HG03045 (cell line): ENCODE results near the gene BTG2.

Experiments
- ATAC-seq: cut with Tn5 transposase; IDR thresholded peaks from one replicate; pipeline ENCODE4 v1.9.1; 2021; ENCODE audit warnings: mild to moderate bottlenecking, moderate library complexity; ENCODE audit not compliant: unreplicated experiment

Gene BTG2

DNA sequence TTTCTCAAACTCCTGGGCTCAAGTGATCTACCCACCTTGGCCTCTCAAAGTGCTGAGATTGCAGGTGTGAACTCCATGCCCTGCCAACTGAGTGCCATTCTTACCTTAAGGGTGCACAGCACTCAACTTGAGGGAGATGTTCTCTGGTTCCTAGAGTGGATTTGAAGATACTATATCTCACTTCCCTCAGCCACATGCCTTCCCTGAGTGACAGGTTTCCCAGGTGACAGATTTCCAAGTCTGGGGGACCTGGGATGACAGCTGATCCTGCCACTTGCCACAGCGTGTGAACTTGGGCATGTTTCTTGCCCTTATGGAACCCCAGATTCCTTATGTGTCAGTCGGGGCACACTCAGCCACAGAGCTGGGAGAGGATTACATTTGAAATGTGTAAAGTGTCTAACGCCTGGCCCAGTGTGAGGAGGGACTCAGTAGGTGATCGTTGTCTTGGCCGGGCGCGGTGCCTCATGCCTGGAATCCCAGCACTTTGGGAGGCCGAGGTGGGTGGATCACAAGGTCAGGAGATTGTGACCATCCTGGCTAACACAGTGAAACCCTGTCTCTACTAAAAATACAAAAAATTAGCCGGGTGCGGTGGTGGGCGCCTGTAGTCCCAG, 29.6 kb upstream of the BTG2 start:
- ATAC-seq, result no peak

DNA sequence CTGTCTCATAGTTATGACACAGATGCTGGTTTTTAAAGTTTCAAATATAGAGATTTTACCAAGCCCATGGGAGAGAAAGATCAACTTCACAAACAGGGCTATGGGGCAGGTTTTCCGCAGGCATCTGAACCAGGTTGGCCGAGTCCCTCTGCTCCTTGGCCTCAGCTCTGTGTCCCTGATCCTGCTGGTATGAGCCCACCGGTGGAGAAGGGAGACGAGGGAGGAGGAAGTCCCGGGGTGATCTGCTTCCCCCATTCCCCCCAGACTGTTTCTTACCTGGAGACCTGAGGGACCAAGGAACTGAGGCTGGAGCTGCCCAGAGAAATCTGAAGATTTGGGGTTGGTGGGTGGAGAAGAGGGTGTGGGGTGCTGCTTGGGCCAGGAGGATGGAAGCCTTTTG, 28.9 kb upstream of the BTG2 start:
- no peak for ATAC-seq

DNA sequence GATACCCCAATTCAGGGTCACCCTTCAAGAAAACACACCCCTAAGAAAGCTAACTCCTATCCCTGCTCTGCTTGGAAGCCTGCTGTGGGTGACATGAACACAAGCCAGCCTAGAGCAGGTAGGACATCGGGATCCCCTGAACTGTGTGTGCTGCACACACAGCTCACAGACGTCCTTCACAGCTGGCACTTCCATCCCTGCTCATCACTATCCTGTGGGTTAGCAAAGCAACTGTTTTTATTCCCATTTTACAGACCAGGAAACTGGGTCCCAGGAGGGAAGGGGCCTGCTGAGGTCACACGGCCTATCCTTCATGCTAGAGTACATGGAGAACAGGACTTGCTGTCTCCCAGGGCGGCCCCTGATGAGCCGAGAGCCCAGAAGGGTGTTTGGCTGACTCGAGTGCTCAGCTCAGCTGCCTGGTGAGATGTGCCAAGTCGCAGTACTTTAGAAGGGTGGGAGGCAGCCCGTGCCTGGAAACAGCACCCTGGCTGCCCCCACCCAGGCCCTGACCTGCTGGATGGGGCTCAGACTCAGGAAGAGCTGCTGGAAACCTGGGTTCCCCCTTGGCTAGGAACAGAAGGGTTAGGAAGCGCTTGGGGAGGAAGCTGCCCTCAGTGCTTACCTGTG, 28.3 kb upstream of the BTG2 start:
- ATAC-seq, result no peak

DNA sequence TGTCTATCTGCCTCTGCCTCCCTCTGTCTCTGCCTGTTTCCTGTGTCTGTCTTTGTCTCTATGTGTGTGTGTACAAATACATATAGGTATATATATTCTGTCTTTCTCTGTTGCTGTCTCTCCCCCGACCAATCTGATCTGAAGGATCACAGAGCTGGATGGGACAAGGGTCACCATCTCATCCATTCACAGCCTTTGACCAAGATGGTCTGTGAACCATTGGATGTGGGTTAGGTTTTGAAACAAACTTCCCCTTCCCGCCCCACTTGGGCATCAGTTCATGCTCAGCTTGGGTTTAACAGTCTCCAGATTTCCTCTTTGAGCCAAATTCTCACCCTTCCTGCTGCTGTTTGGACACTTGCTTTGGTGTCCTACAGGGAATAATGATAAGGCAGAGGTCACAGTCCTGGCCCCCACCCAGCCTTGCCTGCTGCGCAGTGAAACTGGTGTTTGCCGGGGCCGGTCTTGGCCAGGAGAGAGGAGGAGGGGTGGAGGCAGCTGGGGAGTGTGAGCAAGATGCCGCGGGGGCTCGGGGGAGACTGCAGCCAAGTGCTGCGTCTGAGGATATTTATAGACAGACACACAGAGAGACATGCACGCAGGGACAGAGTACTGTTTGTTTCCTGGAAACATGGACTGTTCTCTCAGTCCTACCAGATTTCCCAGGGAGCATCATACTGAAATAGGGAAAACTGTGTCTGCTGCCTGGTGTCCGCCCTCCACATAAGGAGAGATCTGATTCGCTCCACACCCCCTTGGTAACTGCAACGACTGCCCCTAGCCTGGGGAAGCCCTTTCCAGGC, 27.0 kb upstream of the BTG2 start:
- ATAC-seq, result no peak

DNA sequence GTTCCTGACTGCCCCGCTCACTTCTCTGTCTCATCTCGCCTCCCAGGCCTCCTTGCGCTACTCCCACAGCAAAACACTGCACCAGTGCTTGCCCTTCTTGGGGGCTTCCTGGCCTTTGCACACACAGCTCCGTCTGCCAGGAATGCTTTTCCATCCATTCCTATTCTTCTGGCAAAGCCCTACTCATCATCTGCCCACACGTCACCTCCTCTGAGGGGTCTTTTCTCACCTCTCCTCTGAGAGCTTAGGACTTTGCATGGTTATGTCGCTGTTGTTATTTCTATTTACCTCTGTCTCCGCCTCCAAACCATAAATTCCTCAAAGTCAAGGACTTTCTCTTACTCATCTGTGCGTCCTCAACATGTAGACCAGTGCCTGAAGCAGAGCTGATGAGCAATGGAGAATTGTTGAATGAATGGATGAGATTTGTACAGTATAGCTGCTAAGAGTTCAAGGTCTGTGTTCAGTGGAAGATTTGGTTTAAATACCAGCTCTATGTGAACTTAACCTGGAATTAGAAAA, 26.4 kb upstream of the BTG2 start:
- ATAC-seq, result no peak

DNA sequence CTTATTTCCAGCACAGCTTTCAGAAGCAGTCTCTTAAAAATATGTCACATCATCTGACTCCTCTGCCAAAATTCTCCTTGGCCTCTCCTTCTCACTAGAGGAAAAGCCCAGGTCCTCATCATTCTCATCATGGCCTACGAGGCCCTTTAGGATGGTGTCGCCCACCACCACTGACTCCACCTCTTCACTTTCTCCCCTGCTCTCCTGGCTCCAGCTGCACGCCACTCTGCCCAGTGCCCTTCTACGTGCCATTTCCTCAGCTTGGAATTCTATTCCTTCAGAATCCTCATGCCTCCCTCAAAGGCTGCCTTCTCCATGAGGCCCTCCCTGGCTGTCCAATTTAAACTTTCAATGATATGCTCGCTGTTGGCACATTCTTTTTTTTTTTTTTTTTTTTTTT, 25.3 kb upstream of the BTG2 start:
- no peak for ATAC-seq

DNA sequence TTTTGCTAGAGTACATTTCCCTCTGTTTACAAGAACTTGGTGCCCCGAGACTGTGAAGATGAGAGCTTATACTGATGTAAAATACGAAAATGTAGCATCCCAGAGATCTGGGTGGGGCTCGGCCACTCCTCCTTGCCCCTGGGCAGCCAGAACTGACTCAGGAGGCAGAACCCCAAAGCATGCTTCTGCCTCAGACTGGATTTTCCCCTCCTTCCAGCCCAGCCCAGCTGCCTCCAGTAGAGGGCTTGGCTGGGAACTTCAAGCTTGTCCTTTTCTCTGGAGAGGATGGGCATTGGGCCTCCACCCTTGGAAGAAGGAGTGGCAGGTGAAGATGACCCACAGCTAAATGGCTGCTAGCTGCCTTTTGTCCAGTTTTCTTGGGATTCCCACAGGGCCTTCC, 24.3 kb upstream of the BTG2 start:
- ATAC-seq, result no peak

DNA sequence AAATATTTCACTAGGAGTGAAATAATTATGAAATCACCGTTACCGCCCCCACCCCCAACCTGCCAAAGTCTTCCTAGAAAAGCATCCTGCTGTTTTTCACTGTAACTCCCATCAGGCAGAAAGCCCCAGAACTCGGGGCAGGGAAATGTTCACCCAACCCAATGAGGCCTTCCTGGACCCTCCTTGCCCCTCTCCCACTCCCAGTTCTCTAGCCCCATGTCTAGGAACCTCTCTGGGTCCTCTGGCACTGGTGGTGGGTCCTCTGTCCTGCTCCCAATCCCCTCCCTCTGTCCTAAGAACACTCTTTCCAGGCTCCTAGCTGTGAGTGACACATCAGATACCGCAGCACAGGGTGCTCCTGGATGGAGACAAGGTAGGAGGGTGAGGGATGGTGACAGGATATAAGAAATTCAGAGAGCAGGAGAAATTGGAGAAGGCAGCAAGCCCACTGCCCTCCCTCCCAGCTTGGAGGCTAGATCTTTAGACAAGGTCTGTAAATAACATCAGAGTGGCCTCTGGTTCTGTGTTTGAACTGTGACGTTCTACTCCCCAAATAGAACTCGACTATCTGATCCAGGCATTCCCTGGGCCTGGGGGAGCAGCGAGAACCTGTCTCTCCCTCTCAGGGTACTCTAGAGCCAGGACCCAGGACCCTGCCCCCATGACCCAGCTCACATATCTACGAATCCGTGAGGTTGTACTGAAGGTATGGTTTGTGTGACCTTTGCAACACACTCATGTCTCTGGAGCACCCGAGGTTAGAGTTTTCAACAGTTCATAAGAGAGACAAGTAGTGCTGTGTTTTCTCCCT, 23.3 kb upstream of the BTG2 start:
- ATAC-seq, result no peak

DNA sequence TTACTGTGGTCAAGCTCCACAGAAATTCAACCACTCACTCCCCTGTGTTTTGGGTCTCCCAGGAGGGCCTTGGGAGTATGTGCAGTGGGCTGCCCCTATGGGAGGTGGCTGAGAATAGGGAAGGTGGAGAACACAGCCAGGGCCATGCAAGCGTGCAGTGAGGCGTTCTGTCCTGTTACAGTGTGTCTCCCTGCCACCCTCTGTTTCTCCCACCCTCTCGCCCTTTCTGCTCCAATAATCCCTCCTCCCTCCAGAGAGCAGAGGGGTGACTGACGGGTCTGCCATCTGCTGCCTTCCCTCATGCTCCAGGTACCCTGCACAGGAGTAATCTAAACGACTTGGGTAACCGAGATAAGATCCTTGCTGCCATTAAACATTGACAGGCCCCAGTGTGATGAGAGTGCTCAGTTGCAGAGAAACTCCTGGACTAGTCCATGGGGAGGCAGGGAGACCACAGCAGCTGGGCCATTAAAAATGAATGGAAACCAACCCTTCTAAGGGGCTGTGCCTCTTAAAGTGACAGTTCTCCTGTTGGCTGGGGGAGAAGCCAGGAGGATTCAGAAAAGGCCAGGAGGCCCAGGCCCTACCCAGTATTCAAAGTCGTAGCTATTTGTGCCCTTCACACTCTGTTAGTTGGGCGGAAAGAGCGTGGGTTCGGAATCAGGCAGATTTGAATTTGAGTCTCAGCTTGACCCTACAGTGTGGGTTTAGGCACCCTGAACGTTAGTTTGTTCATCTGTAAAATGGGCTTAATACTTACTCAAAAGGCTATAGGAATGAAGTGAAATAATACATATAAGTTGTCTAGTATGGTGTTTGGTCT, 22.4 kb upstream of the BTG2 start:
- no peak for ATAC-seq

DNA sequence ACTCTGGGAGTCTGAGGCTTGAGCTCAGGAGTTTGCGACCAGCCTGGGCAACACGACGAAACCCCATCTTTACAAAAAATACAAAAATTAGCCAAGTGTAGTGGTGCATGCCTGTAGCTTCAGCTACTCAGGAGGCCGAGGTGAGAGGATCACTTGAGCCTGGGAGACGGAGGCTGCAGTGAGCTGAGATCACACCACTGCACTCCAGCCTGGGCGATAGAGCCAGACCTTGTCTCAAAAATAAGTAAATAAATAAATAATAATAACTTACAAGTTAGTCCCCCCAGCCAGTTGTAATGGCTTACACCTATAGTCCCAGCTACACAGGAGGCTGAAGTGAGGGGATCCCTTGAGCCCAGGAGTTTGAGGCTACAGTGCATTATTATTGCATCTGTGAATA, 21.7 kb upstream of the BTG2 start:
- ATAC-seq, result no peak

DNA sequence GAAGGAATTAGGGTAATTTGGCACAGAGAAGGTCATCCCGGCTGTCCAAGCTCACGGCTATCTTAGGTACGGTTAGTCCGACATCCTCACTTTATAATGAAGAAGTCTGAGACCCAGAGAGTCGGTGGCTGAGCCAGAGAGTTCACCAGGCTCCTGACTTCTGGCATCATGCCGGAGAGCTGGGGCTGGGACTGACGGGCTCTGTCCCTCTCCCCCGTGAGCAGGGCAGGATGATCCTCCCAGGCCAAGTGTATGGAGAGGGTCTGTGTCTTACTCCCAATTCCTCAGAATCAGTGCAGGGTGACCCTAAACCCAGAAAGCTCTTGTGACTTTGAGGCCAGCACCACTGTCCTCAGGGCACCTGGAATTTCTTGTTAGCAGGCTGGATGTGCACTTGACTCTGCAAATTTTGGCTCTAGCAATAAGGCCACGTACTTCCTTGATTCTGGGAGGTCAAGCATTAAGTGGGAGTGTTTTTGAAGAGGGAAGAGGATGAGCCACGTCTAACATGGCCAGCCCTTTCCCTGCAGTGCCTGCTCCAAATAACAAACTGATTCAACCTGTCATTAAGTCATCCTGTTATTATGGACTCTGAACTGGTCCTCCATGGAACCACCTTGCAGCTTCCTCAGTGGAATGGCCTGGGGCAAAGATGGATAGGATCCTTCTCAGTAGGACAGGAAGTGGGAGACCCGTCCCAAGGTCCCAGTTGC, 20.8 kb upstream of the BTG2 start:
- no peak for ATAC-seq

DNA sequence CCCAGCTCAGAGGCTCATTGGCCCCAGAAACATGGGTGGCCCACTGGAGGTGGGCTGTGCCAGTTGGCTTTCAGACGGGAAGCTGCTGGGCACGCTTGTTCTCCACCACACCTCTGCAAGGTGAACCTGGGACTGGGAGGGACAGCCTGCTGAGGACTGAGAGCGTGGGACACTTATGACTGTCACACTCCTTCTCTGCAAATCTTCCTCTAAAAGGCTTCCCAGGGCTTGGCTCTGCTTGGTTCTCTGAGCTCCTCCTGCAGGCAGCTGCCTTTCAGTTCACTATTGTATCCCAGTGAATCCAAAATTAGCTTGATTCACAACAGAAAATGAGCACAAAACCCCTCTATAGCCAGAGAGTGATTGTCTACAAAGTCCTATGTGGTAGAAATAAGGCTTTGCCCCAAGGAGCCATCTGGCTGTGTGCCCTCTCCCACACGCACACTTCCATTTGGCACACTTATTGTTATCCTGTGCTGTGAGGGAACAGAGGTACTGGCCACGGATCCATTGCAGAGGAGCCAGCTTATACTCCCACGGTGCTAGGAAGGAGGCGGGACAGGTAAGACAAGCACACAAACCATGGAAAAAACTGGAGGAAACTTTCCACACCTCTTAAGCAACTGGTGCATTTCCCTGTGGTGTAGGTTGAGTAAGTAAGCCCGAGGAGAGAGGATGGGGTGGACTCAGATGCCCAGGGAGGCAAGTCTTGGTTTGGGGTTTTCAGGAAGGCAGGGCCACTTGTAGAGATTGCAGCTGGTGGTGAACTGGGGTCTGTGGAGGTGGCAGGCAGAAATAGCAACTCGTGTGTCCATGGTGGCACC, 18.9 kb upstream of the BTG2 start:
- ATAC-seq, result no peak

DNA sequence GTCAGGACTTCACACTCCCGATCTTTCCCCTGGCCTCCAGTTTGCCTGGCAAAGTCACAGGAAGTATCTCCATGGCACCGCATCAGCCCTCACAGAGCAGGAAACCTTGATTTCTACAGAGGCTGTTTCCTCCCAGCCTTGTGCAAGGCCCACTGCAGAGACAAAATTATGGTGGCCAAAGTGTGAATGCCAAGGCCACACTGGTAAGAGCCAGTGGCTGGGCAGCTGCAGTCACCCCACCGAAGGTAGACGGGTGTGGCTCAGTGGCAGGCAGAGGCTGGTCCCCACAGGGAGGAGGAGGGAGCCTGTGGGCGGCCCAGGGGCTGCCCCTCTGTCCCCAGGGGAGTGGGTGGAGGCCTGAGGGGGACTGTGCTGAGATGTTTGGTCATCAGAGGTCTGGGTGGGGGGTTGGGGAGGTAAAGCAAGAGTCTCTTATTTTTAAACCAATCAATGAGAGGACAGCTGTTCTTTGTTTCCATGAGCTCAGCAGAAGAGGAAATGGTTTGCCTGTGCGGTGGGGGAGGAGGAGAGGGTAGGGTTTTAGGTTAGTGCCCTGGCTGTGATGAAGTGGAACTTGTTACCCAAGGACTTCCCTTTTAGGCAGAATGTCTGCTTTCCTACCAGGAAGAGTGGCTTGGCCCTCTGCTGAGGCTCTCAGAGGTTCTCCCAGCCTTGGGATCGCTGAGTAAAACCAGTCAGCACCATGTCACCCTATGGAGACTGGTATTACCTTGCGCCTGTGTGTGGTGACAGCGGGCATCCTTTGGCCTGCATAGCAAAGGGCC, 18.0 kb upstream of the BTG2 start:
- peak; percentile 54 for ATAC-seq

DNA sequence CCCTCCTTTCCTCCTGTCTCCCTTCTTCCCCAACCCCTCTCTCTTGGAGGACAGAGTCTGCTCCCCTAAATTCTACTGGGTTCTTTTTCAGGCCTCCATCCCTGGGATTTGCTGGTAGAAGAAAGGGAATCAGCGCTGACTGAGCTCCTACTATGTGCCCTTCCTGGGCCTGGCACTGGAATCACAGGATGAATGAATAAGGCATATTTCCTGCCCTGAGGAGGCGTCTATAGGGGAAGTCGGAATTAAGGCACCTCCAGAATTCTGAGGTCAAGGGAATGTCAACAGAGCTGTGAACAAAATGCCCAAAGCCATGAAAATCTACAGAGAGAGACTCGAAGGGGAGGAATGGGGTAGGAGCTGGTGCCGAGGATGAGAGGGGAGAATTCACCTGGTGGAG, 17.4 kb upstream of the BTG2 start:
- no peak for ATAC-seq

DNA sequence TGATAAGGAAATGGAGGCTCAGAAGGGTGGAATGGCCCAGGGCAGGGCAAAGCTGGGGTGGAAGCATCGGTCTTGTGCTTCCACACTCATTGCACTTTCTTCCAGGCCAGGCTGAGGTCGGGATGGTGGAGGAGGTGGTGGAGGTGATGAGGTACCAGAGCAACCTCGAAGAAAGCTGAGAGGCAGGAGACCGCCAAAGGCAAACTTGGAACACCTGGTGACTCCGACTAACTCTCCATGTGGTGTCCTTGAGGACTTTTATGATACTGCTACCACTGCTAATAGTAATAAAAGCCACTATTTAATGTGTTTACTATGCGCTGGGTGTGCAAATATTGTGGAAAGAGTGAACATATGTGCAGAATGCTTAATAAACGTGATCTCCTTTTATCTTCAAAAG, 16.9 kb upstream of the BTG2 start:
- ATAC-seq, result no peak

DNA sequence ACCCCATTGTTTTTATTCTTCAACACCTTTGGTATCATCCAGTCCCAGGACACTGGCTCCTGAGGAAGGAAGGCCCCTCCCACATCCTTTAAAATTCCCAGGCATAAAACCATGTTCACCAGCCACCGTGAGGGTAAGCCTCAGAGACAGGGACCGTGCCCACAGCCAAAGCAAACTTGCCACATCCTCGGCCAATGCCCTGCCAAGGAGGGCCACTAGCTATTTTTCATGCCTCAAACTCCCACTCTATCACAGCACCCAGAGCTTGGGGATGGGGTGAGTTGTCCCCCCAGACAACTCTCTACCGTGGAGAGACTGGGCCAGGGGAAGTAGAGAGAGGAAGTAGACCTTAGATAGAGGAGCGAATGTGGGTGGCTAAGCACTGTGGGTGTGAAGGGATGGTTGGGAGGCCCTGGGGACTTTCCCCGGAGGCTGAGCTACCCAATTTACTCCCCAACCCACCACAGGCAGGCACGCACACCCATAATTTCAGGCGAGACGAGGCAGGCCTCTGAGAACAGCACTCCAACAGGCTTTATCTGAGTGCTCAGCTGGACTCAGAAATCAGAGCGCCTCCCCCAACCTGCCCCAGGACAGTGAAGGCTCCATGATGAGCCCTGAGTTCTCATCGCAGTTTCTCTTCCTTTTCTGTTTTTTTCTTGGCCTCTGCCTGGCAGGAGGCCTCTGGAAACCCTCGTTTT, 15.9 kb upstream of the BTG2 start:
- ATAC-seq, result peak; percentile 46

DNA sequence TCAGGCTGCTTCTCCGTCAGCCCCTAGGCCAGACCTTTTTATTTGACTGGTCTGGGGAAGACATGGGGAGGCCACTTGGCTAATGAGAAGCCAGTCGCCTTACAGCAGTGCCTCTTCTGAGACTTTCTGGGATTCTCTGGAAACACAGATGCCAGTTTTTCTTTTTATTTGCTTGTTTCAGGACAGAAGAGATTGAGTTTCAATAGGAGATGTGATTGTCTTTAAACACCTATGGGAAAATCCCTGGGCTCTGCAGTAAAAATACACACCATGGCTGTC, 15.4 kb upstream of the BTG2 start:
- no peak for ATAC-seq
